ENCODE measurements around the gene ARHGEF17. TPM values are rescaled to one million over a fixed set of nuclear protein-coding genes. Genes with fewer than 3 reads are reported as not detected.
A peak's percentile ranks its signal among the peaks of the same experiment; 100 is the strongest.

The ARHGEF17 gene
- total RNA-seq, 1 donor from 2014 or later = 51.5 TPM

DNA sequence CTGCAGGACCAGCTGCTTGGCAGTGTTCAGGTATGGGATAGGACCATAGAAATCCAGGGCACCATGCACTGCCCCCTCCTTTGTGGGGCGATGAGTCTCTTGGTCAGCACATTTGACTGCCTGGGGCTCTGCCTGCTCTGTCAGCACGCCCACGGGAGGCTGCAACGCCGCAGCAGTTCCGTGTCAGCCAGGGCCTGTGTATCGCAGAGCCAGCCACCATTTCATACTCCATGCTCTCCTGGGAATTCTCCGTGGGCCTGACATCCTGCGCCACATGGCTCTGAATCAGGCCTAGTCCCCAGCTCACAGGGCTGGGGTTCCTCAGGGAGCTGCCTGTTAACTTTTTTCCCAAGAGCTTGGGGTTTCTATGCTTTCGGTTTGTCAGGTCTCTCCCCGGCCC lies 51.3 kb downstream of the ARHGEF17 start:
- ATAC-seq (ENCODE audit: poor library complexity) (peak; percentile 80), DNase-seq (peak; percentile 77)
- intact Hi-C loops (cut with DNase I) = no loop called here

DNA sequence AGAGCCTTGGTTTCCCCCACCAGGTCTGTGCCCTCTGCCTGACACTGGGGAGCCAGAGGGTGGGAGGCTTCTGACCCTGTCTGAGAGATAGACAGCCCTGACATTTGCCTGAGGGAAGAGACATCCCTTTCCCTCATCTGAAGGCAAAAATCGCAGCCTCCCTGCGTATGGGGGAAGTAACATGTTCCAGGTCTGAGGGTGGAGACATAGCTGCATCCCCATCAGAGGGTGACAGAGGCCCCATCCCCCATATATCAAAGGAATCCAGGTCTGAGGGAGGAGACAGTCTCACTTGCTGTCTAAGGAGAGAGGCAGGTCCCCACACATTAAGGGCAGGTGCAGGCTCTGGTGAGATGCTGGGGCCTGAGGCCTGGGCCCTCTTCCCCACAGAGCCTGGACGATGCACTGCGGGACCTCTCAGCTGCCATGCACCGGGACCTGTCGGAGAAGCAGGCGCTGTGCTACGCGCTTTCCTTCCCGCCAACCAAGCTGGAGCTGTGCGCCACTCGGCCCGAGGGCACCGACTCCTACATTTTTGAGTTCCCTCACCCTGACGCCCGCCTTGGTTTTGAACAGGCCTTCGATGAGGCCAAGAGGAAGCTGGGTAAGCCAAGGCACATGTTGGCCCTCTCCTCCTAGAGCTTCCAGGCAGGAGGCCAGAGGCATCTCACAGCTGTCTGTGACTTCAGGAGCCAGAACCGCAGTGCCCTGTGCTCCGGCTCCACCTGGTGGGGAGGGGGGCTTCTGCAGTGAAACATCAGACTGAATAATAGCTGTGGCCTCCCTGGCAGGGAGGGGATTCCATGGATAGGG lies 52.1 kb downstream of the ARHGEF17 start:
- intact Hi-C loops (cut with DNase I) = no loop called here
- no peak for ATAC-seq (ENCODE audit: poor library complexity)
- no peak for DNase-seq

DNA sequence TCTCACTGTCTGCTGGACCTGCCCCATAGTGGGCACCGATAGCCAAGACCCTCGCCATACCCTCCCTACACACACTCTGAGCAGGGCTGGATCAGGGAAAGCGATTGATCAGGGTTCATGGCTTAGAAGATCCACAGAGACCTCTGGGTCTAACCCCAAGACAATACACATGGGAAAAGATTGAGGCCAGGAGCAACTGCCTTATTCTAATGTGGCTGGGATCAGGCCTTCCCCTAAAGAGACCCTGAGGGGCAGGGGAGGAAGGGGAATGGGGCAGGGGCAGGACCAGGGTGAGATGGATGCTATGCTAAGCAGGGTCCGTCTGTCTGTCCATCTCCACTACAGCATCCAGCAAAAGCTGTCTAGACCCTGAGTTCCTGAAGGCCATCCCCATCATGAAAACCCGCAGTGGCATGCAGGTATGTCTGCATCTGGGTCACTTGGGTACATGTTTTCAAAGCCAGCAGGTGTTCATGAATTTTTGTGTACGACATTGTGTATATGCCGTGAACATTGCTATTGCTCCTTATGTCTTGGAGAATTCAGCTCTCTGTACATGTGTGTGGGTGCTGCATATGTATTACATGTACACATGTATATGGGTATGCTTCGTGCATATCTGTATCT lies 52.8 kb downstream of the ARHGEF17 start:
- no peak for DNase-seq
- ATAC-seq (ENCODE audit: poor library complexity) = no peak
- intact Hi-C loops (cut with DNase I) = no loop called here

DNA sequence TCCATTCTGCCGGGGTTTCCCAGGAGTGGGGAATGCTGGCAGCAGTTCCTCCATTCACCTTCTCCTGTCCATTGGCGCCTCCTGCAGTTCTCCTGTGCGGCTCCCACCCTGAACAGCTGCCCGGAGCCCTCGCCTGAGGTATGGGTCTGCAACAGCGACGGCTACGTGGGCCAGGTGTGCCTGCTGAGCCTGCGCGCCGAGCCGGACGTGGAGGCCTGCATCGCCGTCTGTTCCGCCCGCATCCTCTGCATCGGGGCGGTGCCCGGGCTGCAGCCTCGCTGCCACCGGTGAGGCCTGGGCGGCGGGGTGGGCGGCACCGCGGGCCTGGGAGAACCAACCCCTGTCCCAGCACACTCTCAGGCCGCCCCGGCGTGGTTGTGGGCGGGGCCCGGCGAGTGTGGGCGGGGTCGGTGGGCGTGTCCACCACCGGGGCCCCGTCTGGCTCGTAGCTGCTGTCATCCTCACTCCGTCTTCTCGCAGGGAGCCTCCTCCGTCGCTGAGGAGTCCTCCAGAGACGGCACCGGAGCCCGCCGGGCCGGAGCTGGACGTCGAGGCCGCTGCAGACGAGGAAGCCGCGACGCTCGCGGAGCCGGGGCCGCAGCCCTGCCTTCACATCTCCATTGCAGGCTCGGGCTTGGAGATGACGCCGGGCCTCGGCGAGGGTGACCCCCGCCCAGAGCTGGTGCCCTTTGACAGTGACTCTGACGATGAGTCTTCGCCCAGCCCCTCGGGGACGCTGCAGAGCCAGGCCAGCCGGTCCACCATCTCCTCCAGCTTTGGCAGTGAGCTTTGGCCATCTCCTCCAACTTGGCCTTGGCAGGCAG lies 54.1 kb downstream of the ARHGEF17 start:
- intact Hi-C loops (cut with DNase I) = no loop called here
- ATAC-seq (ENCODE audit: poor library complexity) (no peak), DNase-seq (no peak)

DNA sequence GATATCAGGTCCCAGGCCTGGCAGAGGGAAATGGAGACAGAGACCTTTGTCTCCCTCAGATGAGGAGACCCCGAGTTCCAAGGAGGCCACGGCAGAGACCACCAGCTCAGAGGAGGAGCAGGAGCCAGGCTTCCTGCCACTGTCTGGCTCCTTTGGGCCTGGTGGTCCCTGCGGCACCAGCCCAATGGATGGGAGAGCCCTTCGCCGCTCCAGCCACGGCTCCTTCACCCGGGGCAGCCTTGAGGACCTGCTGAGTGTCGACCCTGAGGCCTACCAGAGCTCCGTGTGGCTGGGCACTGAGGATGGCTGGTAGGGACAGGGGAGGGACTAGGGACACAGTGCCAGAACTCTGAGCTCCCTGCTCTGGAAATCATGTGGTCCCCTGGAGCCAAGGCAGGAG lies 55.1 kb downstream of the ARHGEF17 start:
- no peak for DNase-seq
- no peak for ATAC-seq (ENCODE audit: poor library complexity)
- intact Hi-C loops (cut with DNase I) = no loop called here

DNA sequence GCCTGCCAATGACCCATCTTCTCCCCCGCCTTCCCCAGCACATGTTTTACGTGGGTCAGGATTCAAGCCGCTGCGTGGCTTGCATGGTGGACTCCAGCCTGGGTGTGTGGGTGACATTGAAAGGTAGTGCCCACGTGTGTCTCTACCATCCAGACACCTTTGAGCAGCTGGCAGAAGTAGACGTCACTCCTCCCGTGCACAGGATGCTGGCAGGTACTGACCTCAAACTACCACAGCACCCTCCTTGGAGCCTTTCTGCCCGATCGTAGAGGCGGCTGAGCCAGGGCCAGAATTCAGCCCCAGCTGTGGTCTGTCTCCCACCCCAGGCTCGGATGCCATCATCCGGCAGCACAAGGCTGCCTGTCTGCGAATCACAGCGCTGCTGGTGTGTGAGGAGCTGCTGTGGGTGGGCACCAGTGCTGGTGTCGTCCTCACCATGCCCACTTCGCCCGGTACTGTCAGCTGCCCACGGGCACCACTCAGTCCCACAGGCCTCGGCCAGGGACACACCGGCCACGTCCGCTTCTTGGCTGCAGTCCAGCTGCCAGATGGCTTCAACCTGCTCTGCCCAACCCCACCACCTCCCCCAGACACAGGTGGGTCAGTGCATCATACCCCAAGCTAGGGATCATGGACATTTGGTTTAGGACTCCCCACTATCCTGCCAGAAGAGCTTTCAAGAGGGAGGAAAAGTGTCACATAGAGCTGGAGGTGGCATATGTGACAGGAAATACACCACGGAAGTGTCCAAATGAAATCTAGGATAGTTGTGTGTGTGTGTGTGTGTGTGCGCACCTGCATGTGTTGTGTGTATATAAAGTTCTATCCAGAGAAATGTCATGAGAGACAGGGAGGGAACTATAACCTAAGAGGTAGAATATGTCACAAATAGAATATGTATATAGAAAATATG lies 57.5 kb downstream of the ARHGEF17 start:
- ATAC-seq (ENCODE audit: poor library complexity) (no peak), DNase-seq (no peak)
- intact Hi-C loops (cut with DNase I) = no loop called here

DNA sequence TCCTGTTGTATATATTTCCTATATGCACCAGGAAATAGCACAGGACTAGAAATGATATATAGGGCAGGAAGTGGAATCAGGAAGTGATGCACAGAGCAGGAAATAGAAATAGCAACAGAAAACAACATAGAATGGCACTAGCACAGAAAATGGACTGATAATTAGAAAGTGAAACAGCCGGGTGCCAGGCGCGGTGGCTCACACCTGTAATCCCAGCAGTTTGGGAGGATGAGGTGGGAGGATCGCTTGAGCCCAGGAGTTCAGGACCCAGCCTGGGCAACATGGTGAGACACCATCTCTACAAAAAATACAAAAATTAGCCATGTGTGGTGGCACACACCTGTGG lies 58.2 kb downstream of the ARHGEF17 start:
- ATAC-seq (ENCODE audit: poor library complexity) (no peak), DNase-seq (no peak)

DNA sequence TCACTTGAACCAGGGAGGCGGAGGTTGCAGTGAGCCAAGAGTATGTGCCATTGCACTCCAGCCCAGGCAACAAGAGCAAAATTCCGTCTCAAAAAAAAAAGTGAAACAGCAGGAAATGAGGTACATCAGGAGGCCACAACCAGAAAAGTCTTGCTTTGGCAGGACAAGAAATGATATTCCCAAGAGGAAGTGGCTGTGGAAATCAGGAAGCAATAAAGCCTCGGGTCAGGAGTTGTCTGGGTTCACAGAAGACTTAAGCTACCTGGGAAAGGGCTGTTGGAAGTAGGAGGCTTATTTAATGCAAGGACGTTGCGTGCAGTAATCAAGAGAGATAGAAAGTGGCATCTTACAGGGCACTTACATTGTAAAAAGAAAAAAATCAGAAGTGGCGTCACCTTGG lies 58.9 kb downstream of the ARHGEF17 start:
- no peak for DNase-seq
- intact Hi-C loops (cut with DNase I) = no loop called here
- ATAC-seq (ENCODE audit: poor library complexity) = no peak

More for the DNA sequence above, 58.2 kb downstream of the ARHGEF17 start:
- intact Hi-C loops (cut with DNase I) = no loop called here

DNA sequence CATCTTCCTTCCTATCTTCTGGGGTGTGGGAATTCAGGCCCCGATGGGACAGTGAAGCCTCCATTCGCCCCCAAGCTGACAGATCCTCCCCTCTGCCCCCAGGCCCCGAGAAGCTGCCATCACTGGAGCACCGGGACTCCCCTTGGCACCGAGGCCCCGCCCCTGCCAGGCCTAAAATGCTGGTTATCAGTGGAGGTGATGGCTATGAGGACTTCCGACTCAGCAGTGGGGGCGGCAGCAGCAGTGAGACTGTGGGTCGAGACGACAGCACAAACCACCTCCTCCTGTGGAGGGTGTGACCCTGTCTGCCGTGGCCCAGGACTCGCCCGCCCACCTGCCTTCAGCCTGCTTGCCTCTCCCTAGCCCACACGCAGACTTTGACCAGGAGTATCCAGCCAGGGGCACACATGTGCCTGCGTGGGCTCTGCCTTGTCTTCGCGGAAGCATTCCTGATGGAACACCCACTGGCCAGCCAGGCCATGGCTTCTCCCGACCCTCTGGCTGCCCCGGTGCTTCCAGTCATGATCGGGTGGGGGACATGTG lies 59.5 kb downstream of the ARHGEF17 start:
- ATAC-seq (ENCODE audit: poor library complexity) (no peak), DNase-seq (no peak)
- intact Hi-C loops (cut with DNase I) = no loop called here

DNA sequence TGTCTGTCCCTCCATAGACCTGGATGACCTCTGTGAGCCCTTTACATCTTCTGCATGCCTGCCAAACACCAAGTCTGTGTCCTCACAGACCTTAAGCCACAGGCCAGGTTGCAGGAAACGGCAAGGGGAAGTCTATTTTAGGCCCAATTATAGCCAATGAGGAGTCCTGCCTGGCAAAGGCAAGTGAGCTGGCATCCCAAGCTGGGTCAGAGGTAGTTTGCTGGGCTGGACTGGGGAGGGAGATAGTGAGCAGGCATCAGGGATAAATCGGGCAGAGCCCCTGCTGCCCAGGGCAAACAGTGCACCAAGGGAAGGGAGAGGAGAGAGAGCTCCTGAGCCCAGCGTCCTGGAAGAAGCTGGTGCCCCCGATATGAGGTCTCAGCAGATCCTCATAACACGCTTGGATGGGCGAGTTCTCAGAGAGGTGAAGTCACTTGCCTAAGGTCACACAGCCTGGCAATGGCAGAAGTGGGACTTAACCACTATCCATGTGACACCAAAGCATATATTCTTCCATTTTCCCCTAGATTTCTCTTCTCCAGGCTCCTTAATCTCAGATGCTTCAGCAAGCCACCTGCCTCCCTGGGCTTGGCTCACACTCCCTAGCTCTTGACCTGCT lies 64.4 kb downstream of the ARHGEF17 start:
- DNase-seq (no peak), ATAC-seq (ENCODE audit: poor library complexity) (peak; percentile 5)
- intact Hi-C loops (cut with DNase I) = no loop called here

DNA sequence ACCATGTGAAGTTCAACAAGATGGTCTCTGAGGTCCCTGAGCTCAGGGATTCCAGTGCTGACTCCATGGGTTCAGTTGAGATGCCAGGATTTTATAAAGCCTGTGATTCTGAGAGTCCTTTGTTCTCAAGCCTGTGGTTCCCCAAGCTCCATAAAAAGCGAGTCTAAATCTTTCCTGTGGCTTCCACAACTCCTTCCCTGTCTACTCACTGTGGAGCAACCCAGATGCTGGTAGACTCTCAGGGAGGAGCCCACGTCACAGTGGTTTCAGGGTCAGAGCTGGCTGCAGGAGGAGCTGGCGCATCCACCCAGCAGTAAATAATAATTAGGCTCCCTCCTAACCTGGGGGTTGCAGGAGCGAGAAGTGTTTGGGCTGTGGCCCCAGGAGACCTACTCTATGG lies 66.1 kb downstream of the ARHGEF17 start:
- DNase-seq = no peak
- no peak for ATAC-seq (ENCODE audit: poor library complexity)
- intact Hi-C loops (cut with DNase I) = no loop called here

DNA sequence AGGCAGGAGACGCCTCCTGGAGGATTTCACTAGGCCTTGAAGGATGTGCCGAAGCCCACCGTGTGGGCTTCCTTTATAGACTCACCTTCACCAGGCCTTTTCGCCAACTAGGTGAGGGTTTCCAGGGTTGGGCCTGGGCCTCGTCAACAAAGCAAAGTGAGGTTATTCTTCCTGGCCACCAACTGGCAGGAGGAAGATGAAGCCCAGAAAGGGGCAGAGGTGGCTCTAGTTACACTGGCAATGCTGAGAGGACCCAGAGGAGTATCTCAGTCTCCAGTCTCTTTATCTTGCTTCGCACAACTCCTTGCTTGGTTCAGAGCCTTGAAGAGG lies 67.7 kb downstream of the ARHGEF17 start:
- DNase-seq = no peak
- intact Hi-C loops (cut with DNase I) = no loop called here
- no peak for ATAC-seq (ENCODE audit: poor library complexity)

DNA sequence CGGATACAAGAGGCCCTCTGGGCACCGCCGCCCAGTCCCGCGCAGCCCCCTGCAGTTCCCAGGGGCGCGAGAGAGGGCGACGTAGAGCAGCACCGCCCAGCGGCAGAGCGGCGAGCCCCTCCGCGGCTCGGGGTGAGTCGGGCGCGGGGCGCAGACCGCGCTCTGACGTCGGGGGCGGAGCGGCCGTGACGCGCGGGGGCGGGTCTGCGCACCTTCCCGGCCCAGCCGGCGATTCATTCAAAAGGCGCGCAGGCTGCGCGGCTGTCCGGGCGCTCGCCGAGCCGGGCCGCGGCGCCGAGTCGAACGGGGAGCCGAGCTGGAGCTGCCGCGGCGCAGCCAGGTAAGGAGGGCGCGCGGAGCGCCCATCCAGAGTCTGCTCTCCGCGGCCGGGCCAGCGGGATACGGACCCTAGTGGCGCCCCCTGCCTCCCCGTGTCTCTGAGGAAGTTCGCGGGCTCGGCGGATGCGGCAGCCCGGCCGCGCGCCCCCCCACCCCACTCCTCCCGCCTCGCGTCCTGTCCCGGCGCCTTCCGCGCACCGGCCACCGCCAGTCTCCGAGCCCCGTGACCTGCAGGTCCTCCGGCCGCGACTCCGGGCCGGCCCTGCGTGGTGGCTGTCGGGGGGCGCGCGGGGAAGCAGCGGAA lies 68.2 kb downstream of the ARHGEF17 start, which contains the start of gene RELT:
RELT (plus strand) TSS at position 240 of the 643 bp plus-strand sequence. CDS start 12,738 bp downstream, outside the sequence.
- peak; percentile 96 for ATAC-seq (ENCODE audit: poor library complexity)
- intact Hi-C loops (cut with DNase I) = no loop called here

DNA sequence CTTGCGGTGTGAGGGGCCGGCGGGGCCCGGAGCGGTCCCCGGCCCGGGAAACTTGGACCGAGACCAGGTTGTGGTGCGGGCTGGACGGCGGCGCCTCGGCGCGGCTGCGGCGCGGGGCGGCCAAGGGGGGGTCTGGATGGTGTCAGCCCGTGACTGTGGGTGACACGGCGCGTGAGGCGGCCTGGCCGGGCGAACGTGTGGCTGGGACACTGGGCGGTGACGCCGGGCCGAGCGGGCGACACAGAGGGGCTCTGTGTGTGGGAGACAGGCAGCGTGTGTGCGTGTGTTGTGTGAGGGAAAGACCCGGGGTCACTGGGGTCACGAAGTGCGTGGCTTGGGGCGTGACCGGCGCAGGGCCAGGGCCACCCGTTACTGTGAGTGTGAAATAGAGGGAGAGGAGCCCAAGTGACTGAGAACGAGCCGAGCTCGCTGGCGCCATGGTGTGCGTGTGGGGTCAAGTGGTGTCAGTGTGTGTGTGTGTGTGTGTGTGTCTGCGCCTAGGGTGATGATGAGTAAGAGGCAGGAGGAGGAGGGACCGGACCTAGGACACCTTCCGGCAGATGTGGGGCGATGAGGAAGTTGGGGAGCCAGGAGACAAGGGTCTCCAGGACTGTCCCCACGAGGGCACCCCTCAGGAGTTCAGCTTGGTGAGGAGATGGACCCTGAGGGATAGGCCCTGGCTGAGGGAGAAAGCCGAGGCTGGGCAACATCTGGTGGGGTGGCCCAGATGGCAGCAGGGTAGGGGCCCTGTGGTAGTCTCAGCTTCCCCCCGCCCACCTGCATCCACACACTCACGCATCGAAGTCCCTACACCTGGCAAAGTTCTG lies 68.9 kb downstream of the ARHGEF17 start:
- peak; percentile 3 for ATAC-seq (ENCODE audit: poor library complexity)
- intact Hi-C loops (cut with DNase I) = no loop called here

More for the DNA sequence above, 68.2 kb downstream of the ARHGEF17 start, which contains the start of gene RELT:
- DNase-seq = peak; percentile 93

DNA sequence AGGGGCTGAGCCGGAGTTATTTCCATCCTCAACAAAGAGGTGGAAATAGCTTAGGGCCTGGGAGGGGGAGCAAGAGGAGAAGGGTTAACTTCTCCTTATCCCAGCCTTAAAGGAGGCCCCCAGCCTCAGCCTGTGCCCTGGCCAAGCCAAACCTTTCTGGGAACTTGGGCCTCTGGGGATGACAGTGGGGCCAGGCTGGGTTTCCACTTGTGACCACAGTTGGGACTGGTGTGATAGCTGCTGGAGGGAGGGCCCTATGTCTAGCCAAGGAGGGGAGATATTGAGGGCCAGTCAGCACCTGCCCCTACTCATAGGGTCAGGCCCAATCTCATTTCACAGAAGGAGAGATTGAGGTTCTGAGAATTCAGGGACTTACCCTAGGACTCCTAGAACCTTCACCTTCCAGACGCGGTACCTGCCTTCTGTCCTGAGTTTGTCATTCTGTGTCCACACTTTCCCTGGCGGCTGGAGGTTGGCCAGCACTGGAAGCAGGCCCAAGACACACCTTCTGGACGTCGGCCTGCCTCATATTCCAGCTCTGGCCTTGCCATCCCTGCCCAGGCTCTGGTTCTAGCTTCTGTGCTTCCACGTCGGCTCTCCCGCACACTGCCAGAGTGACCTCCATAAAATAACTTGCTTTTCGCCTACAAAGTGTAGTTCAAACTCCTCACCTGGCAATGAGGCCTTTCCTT lies 71.3 kb downstream of the ARHGEF17 start:
- peak; percentile 64 for DNase-seq
- intact Hi-C loops (cut with DNase I) = no loop called here
- no peak for ATAC-seq (ENCODE audit: poor library complexity)

More for the DNA sequence above, 68.9 kb downstream of the ARHGEF17 start:
- DNase-seq = peak; percentile 69

DNA sequence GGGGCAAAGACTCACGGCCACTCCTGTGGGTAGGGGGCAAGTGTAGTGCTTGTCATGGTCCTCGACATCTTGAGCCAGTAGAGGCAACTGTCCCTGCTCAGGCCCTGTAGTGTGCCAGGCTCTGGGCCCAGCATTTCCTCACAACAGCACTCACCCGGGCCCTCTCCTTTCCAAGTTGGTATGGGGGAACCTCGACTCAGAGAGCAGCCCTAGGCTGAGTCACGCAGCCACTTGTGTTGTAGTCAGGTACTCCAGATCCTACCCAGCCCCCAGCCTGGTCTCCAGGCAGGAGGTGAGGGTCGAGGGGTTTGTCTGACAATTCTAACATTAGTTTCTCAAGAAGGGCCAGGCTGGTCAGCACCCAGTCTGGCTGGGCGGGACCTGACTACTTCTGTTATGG lies 72.3 kb downstream of the ARHGEF17 start:
- intact Hi-C loops (cut with DNase I) = no loop called here

More for the DNA sequence above, 72.3 kb downstream of the ARHGEF17 start:
- no peak for DNase-seq
- ATAC-seq (ENCODE audit: poor library complexity) = no peak

Data from Right ventricle myocardium superior (tissue), 1 donor.